ENCODE results near the gene C10orf67. TPM values are rescaled to one million over a fixed set of nuclear protein-coding genes. Genes with fewer than 3 reads are reported as not detected.

C10orf67 gene
- total and polyA plus RNA-seq, 2 experiments from 2014 or later = 0.16 TPM; not detected in 1

GRCh38 chr10:23370106-23370505 lies 25.5 kb upstream of the C10orf67 start:
- no peaks in the 10 kb centered on the region for H3K79me2 ChIP-seq (replicated peaks; ENCODE audit: insufficient read depth)
- no peak overlapping the region for H3K27ac ChIP-seq (ENCODE audit: low read depth)
- Mint-ChIP-seq H3K27ac (no peak overlapping the region), H3K27me3 (ENCODE audit: insufficient read depth, low read depth, poor library complexity) (no peaks in the 10 kb centered on the region), H3K9me3 (no peaks in the 10 kb centered on the region), H3K4me1 (peaks cover 12% of the 10 kb centered on the region), H3K36me3 (ENCODE audit: low read depth) (no peaks in the 10 kb centered on the region; the same call in 2 of the 3 replicates), H3K4me3 (no peak overlapping the region)
- no peak overlapping the region for H3K4me2 ChIP-seq
- TF ChIP-seq, protein P1, sequence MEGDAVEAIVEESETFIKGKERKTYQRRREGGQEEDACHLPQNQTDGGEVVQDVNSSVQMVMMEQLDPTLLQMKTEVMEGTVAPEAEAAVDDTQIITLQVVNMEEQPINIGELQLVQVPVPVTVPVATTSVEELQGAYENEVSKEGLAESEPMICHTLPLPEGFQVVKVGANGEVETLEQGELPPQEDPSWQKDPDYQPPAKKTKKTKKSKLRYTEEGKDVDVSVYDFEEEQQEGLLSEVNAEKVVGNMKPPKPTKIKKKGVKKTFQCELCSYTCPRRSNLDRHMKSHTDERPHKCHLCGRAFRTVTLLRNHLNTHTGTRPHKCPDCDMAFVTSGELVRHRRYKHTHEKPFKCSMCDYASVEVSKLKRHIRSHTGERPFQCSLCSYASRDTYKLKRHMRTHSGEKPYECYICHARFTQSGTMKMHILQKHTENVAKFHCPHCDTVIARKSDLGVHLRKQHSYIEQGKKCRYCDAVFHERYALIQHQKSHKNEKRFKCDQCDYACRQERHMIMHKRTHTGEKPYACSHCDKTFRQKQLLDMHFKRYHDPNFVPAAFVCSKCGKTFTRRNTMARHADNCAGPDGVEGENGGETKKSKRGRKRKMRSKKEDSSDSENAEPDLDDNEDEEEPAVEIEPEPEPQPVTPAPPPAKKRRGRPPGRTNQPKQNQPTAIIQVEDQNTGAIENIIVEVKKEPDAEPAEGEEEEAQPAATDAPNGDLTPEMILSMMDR (conservative IDR thresholded peaks at IDR 0.05; ENCODE audit: low read depth in 2 of 2) = no peak
- TF ChIP-seq EZH2phosphoT487 (IDR thresholded peaks at IDR 0.05; ENCODE audit: unreplicated experiment) = no peak
- no peak for TF ChIP-seq CREB1 (CRISPR knock-in tag; IDR thresholded peaks at IDR 0.05; ENCODE audit: low read depth)
- H3F3A ChIP-seq (replicated peaks; ENCODE audit: low read depth) = no peaks in the 10 kb centered on the region
- H2AFZ ChIP-seq = no peak overlapping the region
- no peaks in the 10 kb centered on the region for H3K4me1 ChIP-seq (ENCODE audit: insufficient read depth)
- H3K9me2 ChIP-seq (ENCODE audit: insufficient read depth) = no peaks in the 10 kb centered on the region
- H3K27me3 ChIP-seq (ENCODE audit: insufficient read depth) = no peaks in the 10 kb centered on the region
- ATAC-seq (no peak), DNase-seq (ENCODE audit: low spot score) (no peak)
- H4K20me1 ChIP-seq (replicated peaks; ENCODE audit: insufficient read depth) = no peaks in the 10 kb centered on the region
- H3K4me3 ChIP-seq = no peak overlapping the region
- no peaks in the 10 kb centered on the region for H3K36me3 ChIP-seq (ENCODE audit: insufficient read depth)

DNA sequence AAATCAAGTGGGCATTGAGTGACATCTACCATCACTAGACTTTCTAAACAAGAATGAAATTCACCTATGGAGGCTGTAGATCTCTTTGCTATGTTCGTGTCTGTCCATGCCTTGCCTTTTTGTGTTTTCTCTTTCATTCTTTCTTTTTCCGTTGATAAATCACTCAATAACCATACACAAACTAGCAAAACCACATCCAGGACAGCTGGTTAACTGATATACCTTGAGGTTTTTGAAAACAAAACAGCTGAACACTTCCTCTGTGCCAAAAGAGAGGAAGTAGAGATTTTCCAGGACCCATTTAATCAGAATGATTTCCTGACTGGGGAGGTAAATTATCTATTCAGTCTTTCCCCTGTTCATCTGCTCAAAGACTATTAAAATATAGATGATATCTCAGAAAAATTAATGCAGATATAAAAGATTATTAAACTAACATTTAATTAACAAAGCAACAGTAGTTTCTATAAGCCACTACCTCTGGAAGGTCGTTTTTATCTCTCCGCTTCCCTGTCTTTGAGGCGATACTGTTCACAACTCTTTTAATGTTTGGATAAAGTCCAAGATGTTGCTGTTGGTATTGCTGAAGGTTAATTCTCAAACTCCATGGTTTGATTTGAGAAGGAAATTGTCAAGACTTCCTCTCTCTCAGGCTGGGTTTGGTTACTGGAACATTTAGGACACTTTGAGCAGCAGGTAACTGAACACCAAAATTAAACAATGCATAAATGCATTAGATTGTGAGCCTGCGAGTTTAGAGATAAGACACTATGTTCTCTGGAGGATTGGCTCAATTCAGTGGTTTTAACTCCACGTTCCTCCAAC lies 24.4 kb upstream of the C10orf67 start:
- Mint-ChIP-seq H3K4me3 (no peak overlapping the region), H3K4me1 (peaks cover 10% of the 10 kb centered on the region), H3K27ac (no peak overlapping the region), H3K27me3 (ENCODE audit: insufficient read depth, low read depth, poor library complexity) (no peaks in the 10 kb centered on the region), H3K9me3 (no peaks in the 10 kb centered on the region), H3K36me3 (ENCODE audit: low read depth) (no peaks in the 10 kb centered on the region; the same call in 2 of the 3 replicates)
- no peak for ATAC-seq
- Histone ChIP-seq H3K9me2 (ENCODE audit: insufficient read depth) (no peaks in the 10 kb centered on the region), H3K79me2 (replicated peaks; ENCODE audit: insufficient read depth) (no peaks in the 10 kb centered on the region), H3K4me3 (no peak overlapping the region), H3K27me3 (ENCODE audit: insufficient read depth) (no peaks in the 10 kb centered on the region), H4K20me1 (replicated peaks; ENCODE audit: insufficient read depth) (no peaks in the 10 kb centered on the region), H3F3A (replicated peaks; ENCODE audit: low read depth) (no peaks in the 10 kb centered on the region), H3K36me3 (ENCODE audit: insufficient read depth) (no peaks in the 10 kb centered on the region), H3K4me1 (ENCODE audit: insufficient read depth) (no peaks in the 10 kb centered on the region), H3K4me2 (no peak overlapping the region), H2AFZ (peak overlapping the region; percentile 81), H3K27ac (ENCODE audit: low read depth) (no peak overlapping the region)
- DNase-seq (ENCODE audit: low spot score) = no peak
- TF ChIP-seq JUNB (IDR thresholded peaks at IDR 0.05; ENCODE audit: unreplicated experiment) = no peak

DNA sequence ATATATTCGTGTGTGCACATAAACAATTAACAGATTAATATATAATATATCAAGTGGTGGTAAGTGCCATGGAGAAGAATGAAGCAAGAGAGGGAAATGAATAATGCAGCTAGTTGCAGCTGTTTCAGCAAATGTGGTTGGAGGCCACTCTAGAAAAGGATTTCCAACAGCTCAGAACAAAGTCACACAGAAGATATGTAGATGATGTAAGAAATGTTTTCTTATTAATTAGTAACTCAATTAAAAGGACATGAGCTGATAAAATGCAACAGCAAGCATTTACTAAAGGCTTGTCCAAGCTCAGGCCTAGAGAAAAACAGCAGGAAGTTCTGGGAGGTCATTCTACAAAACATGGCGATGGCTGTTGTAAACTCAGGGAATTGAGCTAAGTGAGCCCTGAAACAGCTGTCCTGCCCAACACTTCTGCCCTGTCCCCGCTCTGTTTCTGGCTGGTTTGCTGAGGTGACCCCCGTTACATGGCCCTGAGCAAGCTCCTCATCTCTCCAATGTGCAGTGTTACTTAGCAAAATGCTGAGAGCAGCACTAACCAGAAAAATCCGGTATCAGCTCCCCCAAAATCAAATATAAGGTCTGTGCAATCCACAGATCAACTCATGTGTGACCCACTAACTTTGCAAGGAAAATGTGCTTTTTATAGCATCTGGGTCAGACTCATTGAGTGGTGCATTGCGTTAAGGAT lies 23.4 kb upstream of the C10orf67 start:
- Histone ChIP-seq H3K9me2 (ENCODE audit: insufficient read depth) (no peaks in the 10 kb centered on the region), H3K4me3 (no peak overlapping the region), H3K4me1 (ENCODE audit: insufficient read depth) (no peaks in the 10 kb centered on the region), H3K79me2 (replicated peaks; ENCODE audit: insufficient read depth) (no peaks in the 10 kb centered on the region), H3K4me2 (no peak overlapping the region), H2AFZ (peak overlapping the region; percentile 81), H3K27me3 (ENCODE audit: insufficient read depth) (no peaks in the 10 kb centered on the region), H4K20me1 (replicated peaks; ENCODE audit: insufficient read depth) (no peaks in the 10 kb centered on the region), H3K36me3 (ENCODE audit: insufficient read depth) (no peaks in the 10 kb centered on the region), H3K27ac (ENCODE audit: low read depth) (no peak overlapping the region), H3F3A (replicated peaks; ENCODE audit: low read depth) (no peaks in the 10 kb centered on the region)
- Mint-ChIP-seq H3K27me3 (ENCODE audit: insufficient read depth, low read depth, poor library complexity) (no peaks in the 10 kb centered on the region), H3K27ac (peak overlapping the region; percentile 45; the same call in 1 of the 2 replicates), H3K9me3 (no peaks in the 10 kb centered on the region), H3K4me3 (no peak overlapping the region), H3K36me3 (ENCODE audit: low read depth) (no peaks in the 10 kb centered on the region; the same call in 2 of the 3 replicates), H3K4me1 (0 out of 3 replicates have a peak, but pooled peaks cover 3% of the 10 kb centered on the region)
- DNase-seq (ENCODE audit: low spot score) = no peak
- no peak for ATAC-seq
- TF ChIP-seq STAT1 (IDR thresholded peaks at IDR 0.05; ENCODE audit: unreplicated experiment) = no peak
- TF ChIP-seq NANOG (IDR thresholded peaks at IDR 0.05; ENCODE audit: borderline replicate concordance) = no peak
- no peak for TF ChIP-seq ZNF114 (CRISPR knock-in tag; IDR thresholded peaks at IDR 0.05)
- no peak for TF ChIP-seq CREB1 (CRISPR knock-in tag; IDR thresholded peaks at IDR 0.05; ENCODE audit: low read depth)
- TF ChIP-seq, protein P1 (conservative IDR thresholded peaks at IDR 0.05; ENCODE audit: low read depth in 2 of 2) = no peak
